Transverse colon (tissue), 3 donors: ENCODE data around the gene TAAR8.

Source experiments
- CTCF ChIP-seq, 5 experiments: fragments of 200-600 bp in 3 of 5; fragments of 450-650 bp in 2 of 5; sonication (generic) in 3 of 5; IDR thresholded peaks; 1 replicate in 2 of 5; 2 replicates in 3 of 5; pipeline ENCODE4 v1.5.1; 2016 to 2017; ENCODE audit warnings: antibody characterized with exemption in 5 of 5, inconsistent platforms in 3 of 5, mild to moderate bottlenecking in 2 of 5, moderate library complexity in 1 of 5
- EP300 ChIP-seq: sonication (generic); formaldehyde crosslinking; IDR thresholded peaks from one replicate; pipeline ENCODE4 v1.6.1; 2017; ENCODE audit warnings: antibody characterized with exemption, low read depth
- POLR2A ChIP-seq: fragments of 450-650 bp; IDR thresholded peaks from one replicate; pipeline ENCODE4 v1.6.1; 2016; ENCODE audit warnings: antibody characterized with exemption, mild to moderate bottlenecking, moderate library complexity

DNA sequence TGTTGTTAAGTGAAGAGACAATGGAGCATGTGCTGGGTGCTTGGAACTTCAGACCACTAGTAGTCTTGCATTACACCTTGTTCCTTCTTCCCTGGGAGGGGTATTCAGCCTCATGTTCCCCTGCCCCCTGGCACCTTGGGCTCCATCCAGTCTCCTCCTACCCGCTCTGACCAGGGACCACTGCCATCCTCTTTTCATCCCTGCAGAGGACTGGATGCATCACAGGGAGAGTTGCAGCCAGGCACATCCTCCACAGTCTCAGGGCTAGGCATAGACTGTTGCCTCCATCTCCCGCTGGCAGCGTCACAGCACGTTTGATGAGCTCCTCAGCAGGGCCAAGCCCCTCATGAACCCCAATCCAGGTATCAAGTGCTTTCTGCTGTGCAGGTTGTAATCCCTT, 1.3 kb upstream of the TAAR8 start:
- TF ChIP-seq POLR2A = no peak
- no peak for TF ChIP-seq CTCF (IDR thresholded peaks at IDR 0.05)
- no peak for TF ChIP-seq EP300
